HepG2 (cell line): ENCODE measurements around the gene INTS2. TPM values are rescaled to one million over a fixed set of nuclear protein-coding genes. Genes with fewer than 3 reads are reported as not detected.

Experiments used
- ATAC-seq: fragments of 200-7000 bp; cut with Tn5 transposase; 3 replicates; pipeline ENCODE4 v1.9.1; 2020; ENCODE audit warnings: mild to moderate bottlenecking, moderate library complexity
- BruUV-seq: library from RNA; stranded (reverse); fragments of 400-500 nt; replicated peaks from 2 replicates; lab custom pipeline; 2021; lab: Mats Ljungman, UMichigan
- CTCF ChIA-PET: fragments of 300-600 bp; formaldehyde crosslinking; extraction: SDS; loops from one replicate; lab custom pipeline; 2021; ENCODE audit warnings: low total read pairs, inconsistent platforms, low intra/inter-chr PET ratio; lab: Yijun Ruan, JAX
- POLR2A ChIA-PET: fragments of 350-600 bp; sonication (Branson Sonifier 250); formaldehyde crosslinking; loops from one replicate; lab custom pipeline; 2020; ENCODE audit warnings: antibody characterized with exemption, inconsistent platforms; lab: Yijun Ruan, JAX
- DNase-seq: peaks from one replicate; pipeline ENCODE4 v3.0.0-alpha.2; 2015; ENCODE audit warnings: low spot score
- FAIRE-seq: peaks from 3 replicates; lab custom pipeline; 2011; peaks lifted over from hg19 to GRCh38; lab: Jason Lieb, UNC
- H2AFZ ChIP-seq: one replicate; pipeline ENCODE4 v1.6.1; 2011; ENCODE audit warnings: low read length, inconsistent platforms
- H3K27ac ChIP-seq: fragments of 300-600 bp; 3 replicates; pipeline ENCODE4 v1.8.0; 2011; ENCODE audit warnings: mixed run types, mild to moderate bottlenecking, mixed read lengths, low read length, inconsistent platforms; ENCODE audit not compliant: insufficient read depth; ENCODE audit errors: extremely low read length
- H3K27me3 ChIP-seq, 2 experiments: fragments of 200-600 bp in 1 of 2; 2 replicates in 1 of 2; 3 replicates in 1 of 2; pipeline versions ENCODE4 v1.6.0 to v1.8.0; 2011; ENCODE audit warnings: low read length in 2 of 2, mild to moderate bottlenecking in 2 of 2, moderate library complexity in 2 of 2, inconsistent platforms in 1 of 2; ENCODE audit not compliant: insufficient read depth in 2 of 2, control insufficient read depth in 1 of 2
- H3K36me3 ChIP-seq, 2 experiments: fragments of 200-600 bp in 1 of 2; replicated peaks in 1 of 2; 2 replicates in 1 of 2; 3 replicates in 1 of 2; pipeline versions ENCODE4 v1.5.1 to v1.8.0; 2011; ENCODE audit warnings: low read length in 2 of 2, inconsistent platforms in 1 of 2; ENCODE audit not compliant: insufficient read depth in 2 of 2, control insufficient read depth in 1 of 2
- H3K4me1 ChIP-seq: 2 replicates; pipeline ENCODE4 v1.5.1; 2012; ENCODE audit warnings: low read length, inconsistent platforms; ENCODE audit not compliant: insufficient read depth
- H3K4me2 ChIP-seq: 2 replicates; pipeline ENCODE4 v1.6.0; 2011; ENCODE audit warnings: low read depth, low read length, inconsistent platforms
- H3K4me3 ChIP-seq, 3 experiments: fragments of 200-600 bp in 1 of 3; sonication (generic), shearing (Covaris generic) in 1 of 3; replicated peaks in 1 of 3; 2 replicates each; pipeline ENCODE4 v1.5.1; 2011 to 2016; ENCODE audit warnings: low read length in 3 of 3, inconsistent platforms in 2 of 3, low read depth in 2 of 3, mild to moderate bottlenecking in 2 of 3, control low read depth in 1 of 3, mixed read lengths in 1 of 3; ENCODE audit not compliant: insufficient read depth in 1 of 3
- H3K79me2 ChIP-seq: one replicate; pipeline ENCODE4 v1.6.1; 2011; ENCODE audit warnings: low read length, inconsistent platforms; ENCODE audit not compliant: insufficient read depth
- H3K9ac ChIP-seq: 2 replicates; pipeline ENCODE4 v1.6.0; 2011; ENCODE audit warnings: mild to moderate bottlenecking, low read depth, low read length, inconsistent platforms; ENCODE audit not compliant: insufficient read depth
- H3K9me3 ChIP-seq: 2 replicates; pipeline ENCODE4 v1.5.1; 2012; ENCODE audit warnings: mild to moderate bottlenecking, low read length
- H4K20me1 ChIP-seq: 2 replicates; pipeline ENCODE4 v1.6.0; 2011; ENCODE audit warnings: inconsistent platforms, mild to moderate bottlenecking, low read length, moderate library complexity; ENCODE audit not compliant: insufficient read depth
- AGO2 ChIP-seq: fragments of 200-400 bp; formaldehyde crosslinking; optimal IDR thresholded peaks from 2 replicates; pipeline ENCODE3; 2017; ENCODE audit warnings: mild to moderate bottlenecking, low read depth, low read length, moderate library complexity
- EP300 ChIP-seq, 3 experiments: sonication (generic) in 1 of 3; formaldehyde crosslinking in 1 of 3; IDR thresholded peaks; 2 replicates each; pipeline versions ENCODE4 v1.5.1 to v1.6.1; 2011 to 2020; ENCODE audit warnings: low read depth in 2 of 3, low read length in 2 of 3, borderline replicate concordance in 1 of 3, improper control_type of control experiment in 1 of 3, mild to moderate bottlenecking in 1 of 3, missing genetic modification reagents in 1 of 3, moderate library complexity in 1 of 3
- GATA4 ChIP-seq: sonication (generic); IDR thresholded peaks from 2 replicates; pipeline ENCODE4 v1.6.1; 2016; ENCODE audit warnings: antibody characterized with exemption, low read depth, borderline replicate concordance
- KDM2A ChIP-seq: sonication (generic); formaldehyde crosslinking; IDR thresholded peaks from 2 replicates; pipeline ENCODE4 v1.4.0; 2020; ENCODE audit warnings: low read depth, missing genetic modification reagents, borderline replicate concordance
- SRF ChIP-seq: IDR thresholded peaks from 2 replicates; pipeline ENCODE4 v1.6.1; 2011; ENCODE audit warnings: mild to moderate bottlenecking, low read depth, low read length, moderate library complexity
- TBX2 ChIP-seq: sonication (generic); formaldehyde crosslinking; IDR thresholded peaks from 2 replicates; pipeline ENCODE4 v1.5.0; 2020; ENCODE audit warnings: missing genetic modification reagents, mild to moderate bottlenecking, borderline replicate concordance
- TOE1 ChIP-seq: sonication (generic); formaldehyde crosslinking; IDR thresholded peaks from 2 replicates; pipeline ENCODE4 v1.4.0; 2020; ENCODE audit warnings: mild to moderate bottlenecking, missing genetic modification reagents
- ZKSCAN1 ChIP-seq: fragments of 150-350 bp; IDR thresholded peaks from 2 replicates; pipeline ENCODE4 v1.6.1; 2014; ENCODE audit warnings: low read length
- ZNF121 ChIP-seq: sonication (generic); formaldehyde crosslinking; IDR thresholded peaks from 2 replicates; pipeline ENCODE4 v1.5.0; 2020; ENCODE audit warnings: mild to moderate bottlenecking, missing genetic modification reagents
- ZNF354B ChIP-seq: sonication (generic); formaldehyde crosslinking; IDR thresholded peaks from 2 replicates; pipeline ENCODE4 v1.8.0; 2022; ENCODE audit warnings: mild to moderate bottlenecking, missing genetic modification reagents
- WGBS: methylation state at CpG from one replicate; pipeline ENCODE4 v1.1.6; 2017; ENCODE audit warnings: low lambda C conversion rate; 5-methylcytosine and 5-hydroxymethylcytosine counted together
- in situ Hi-C: cut with HindIII; loops from 2 replicates; pipeline ENCODE4 v1.10.0; 2017; ENCODE audit warnings: low pct_unique_long_range_greater_than_20kb; ENCODE audit not compliant: extremely low pct_ligation_motif_present
- intact Hi-C: fragments of 100-400 bp; cut with micrococcal nuclease; formaldehyde crosslinking; loops from one replicate; pipeline ENCODE4 v1.10.0; 2022; ENCODE audit not compliant: unreplicated experiment
- polyA plus RNA-seq, 8 experiments: library from polyadenylated mRNA; depleted of rRNA in 3 of 8; stranded (reverse) in 7 of 8; unstranded in 1 of 8; fragments of >200 nt; fragmentation: Illumina TruSeq in 4 of 8; extraction: Trizol in 4 of 8; gene quantifications; 2 replicates each; pipeline versions ENCODE4 v1.2.1 to v1.2.3, GENCODE V29; 2011 to 2016; ENCODE audit warnings: low read depth in 4 of 8, missing spikeins in 1 of 8, mixed read lengths in 1 of 8; ENCODE audit not compliant: insufficient read depth in 1 of 8
- total RNA-seq, 5 experiments: library from RNA; depleted of rRNA; stranded (reverse); fragments of >200 nt; fragmentation: Illumina TruSeq; extraction: Trizol; gene quantifications; 2 replicates each; pipeline ENCODE4 v1.2.3, GENCODE V29; 2016; ENCODE audit warnings: low read depth in 1 of 5
- TF ChIP-seq, protein P1 (sequence below): sonication (generic); formaldehyde crosslinking; conservative IDR thresholded peaks from 2 replicates; pipeline ENCODE4 v1.4.0; 2020; ENCODE audit warnings: missing genetic modification reagents
- TF ChIP-seq, protein P2 (sequence below): sonication (generic); formaldehyde crosslinking; IDR thresholded peaks from 2 replicates; pipeline ENCODE4 v1.8.0; 2022; ENCODE audit warnings: low read depth, missing genetic modification reagents
- TF ChIP-seq, protein P3 (sequence below): sonication (generic); formaldehyde crosslinking; conservative IDR thresholded peaks from 2 replicates; pipeline ENCODE4 v1.8.0; 2022; ENCODE audit warnings: missing genetic modification reagents
- TF ChIP-seq, protein P4 (sequence below): sonication (generic); formaldehyde crosslinking; IDR thresholded peaks from 2 replicates; pipeline ENCODE4 v1.5.0; 2020; ENCODE audit warnings: mild to moderate bottlenecking, missing genetic modification reagents

Gene INTS2
- total and polyA plus RNA-seq, 2 of the 13 experiments (the other 11 are each of a cell fraction or from before 2014, with no cell fraction given) = 20.5 to 30.2 TPM

DNA sequence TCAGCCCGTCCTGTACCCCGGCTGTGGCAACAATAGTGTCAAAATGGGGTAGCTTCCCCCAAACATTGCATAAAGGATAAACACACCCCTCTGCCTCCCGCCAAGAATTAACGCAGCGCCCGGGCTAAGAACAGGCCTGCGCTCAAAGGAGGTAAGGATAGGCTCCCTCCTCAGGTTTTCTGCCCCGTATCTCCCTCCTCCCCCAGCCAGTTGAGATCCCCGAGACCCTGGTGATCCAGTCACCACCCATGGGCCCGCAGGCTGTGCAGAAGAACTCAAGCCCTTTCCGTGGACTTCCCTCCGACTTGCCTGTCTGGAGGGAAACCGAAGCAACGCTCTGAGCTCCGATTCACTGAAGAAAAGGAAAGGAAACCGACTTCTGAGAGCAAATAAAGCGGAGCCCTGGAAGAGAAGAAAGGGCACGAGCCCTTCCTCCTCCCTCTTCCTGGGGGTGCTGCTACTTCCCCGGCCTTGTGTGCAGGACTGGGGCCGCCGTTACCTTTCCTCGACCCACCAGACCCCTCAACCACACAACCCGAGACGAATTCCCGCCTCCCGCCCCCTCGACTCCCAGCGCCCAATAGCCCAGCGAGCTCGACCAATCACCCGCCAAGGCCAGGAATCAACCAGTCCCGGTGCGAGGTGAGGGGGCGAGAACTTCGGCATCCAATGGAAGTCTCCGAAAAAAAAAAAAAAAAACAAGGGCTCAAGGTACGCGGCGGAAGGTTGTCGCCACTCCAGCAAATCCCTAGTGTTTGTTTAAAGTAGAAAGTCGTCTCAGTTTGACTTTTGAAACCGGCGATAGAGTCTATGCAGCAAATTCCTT, 64.6 kb downstream of the INTS2 start, which contains the start of gene BRIP1 (continued):
- TF ChIP-seq, protein P1, sequence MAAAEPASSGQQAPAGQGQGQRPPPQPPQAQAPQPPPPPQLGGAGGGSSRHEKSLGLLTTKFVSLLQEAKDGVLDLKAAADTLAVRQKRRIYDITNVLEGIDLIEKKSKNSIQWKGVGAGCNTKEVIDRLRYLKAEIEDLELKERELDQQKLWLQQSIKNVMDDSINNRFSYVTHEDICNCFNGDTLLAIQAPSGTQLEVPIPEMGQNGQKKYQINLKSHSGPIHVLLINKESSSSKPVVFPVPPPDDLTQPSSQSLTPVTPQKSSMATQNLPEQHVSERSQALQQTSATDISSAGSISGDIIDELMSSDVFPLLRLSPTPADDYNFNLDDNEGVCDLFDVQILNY (CRISPR knock-in tag) = peak; percentile 95
- TF ChIP-seq, protein P2, sequence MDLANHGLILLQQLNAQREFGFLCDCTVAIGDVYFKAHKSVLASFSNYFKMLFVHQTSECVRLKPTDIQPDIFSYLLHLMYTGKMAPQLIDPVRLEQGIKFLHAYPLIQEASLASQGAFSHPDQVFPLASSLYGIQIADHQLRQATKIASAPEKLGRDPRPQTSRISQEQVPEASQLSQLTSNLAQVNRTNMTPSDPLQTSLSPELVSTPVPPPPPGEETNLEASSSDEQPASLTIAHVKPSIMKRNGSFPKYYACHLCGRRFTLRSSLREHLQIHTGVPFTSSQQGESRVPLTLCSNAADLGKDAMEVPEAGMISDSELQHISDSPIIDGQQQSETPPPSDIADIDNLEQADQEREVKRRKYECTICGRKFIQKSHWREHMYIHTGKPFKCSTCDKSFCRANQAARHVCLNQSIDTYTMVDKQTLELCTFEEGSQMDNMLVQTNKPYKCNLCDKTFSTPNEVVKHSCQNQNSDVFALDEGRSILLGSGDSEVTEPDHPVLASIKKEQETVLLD (CRISPR knock-in tag) = peak; percentile 41; the same call in 1 of the 2 replicates
- TF ChIP-seq EP300 (IDR thresholded peaks at IDR 0.05; ENCODE audit: low read depth in 2 of 2, low read length in 2 of 2) = peak; percentile 45 to 71; a peak in 2 of 4 replicates
- TF ChIP-seq EP300 (CRISPR knock-in tag; IDR thresholded peaks at IDR 0.05; ENCODE audit: borderline replicate concordance) = no peak; the same call in 1 of the 2 replicates
- no peak for TF ChIP-seq ZNF121 (CRISPR knock-in tag)

DNA sequence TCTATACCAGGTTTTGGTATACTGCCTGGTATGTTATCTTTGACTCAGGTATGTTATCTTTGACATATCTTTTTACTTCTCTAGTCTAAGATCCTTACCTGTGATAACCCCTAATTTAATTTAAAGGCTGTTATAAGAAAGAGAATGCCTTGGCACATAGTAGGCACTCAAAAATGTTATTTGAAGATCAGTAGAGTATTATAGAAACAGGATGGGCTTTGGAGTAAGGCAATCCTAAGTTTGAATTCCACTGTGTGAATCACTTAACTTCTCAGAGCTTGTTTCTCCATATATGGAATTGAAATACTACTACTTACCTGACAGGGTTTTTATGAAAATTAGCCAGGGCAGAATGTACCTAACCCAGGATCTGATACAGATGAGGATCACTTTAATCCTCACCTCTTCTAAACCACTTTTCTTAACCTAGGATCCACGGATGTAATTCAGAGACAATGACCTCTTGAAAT, 65.6 kb downstream of the INTS2 start:
- 8% methylated on average over 1 of the region's 1 CpG for WGBS
- intact Hi-C loops (no loop called here), in situ Hi-C loops (no loop called here)
- H3K9ac ChIP-seq = peak overlapping the region; percentile 88
- DNase-seq = peak; percentile 27
- no peaks in the 10 kb centered on the region; a peak in 1 of 5 replicates for H3K27me3 ChIP-seq
- peaks cover 30% of the 10 kb centered on the region for H3K79me2 ChIP-seq
- H3K36me3 ChIP-seq = peaks cover 1 to 7% of the 10 kb centered on the region in 2 experiments; a peak in 2 of 5 replicates
- peak; percentile 30; the same call in 1 of the 2 replicates for TF ChIP-seq SRF
- TF ChIP-seq TOE1 (CRISPR knock-in tag) = no peak
- no peak for TF ChIP-seq ZNF354B (CRISPR knock-in tag)
- TF ChIP-seq ZKSCAN1 = peak; percentile 73
- TF ChIP-seq, protein P3, sequence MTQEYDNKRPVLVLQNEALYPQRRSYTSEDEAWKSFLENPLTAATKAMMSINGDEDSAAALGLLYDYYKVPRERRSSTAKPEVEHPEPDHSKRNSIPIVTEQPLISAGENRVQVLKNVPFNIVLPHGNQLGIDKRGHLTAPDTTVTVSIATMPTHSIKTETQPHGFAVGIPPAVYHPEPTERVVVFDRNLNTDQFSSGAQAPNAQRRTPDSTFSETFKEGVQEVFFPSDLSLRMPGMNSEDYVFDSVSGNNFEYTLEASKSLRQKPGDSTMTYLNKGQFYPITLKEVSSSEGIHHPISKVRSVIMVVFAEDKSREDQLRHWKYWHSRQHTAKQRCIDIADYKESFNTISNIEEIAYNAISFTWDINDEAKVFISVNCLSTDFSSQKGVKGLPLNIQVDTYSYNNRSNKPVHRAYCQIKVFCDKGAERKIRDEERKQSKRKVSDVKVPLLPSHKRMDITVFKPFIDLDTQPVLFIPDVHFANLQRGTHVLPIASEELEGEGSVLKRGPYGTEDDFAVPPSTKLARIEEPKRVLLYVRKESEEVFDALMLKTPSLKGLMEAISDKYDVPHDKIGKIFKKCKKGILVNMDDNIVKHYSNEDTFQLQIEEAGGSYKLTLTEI = no peak
- no peak for TF ChIP-seq GATA4
- no peak for TF ChIP-seq AGO2
- no peak for TF ChIP-seq KDM2A
- TF ChIP-seq, protein P4, sequence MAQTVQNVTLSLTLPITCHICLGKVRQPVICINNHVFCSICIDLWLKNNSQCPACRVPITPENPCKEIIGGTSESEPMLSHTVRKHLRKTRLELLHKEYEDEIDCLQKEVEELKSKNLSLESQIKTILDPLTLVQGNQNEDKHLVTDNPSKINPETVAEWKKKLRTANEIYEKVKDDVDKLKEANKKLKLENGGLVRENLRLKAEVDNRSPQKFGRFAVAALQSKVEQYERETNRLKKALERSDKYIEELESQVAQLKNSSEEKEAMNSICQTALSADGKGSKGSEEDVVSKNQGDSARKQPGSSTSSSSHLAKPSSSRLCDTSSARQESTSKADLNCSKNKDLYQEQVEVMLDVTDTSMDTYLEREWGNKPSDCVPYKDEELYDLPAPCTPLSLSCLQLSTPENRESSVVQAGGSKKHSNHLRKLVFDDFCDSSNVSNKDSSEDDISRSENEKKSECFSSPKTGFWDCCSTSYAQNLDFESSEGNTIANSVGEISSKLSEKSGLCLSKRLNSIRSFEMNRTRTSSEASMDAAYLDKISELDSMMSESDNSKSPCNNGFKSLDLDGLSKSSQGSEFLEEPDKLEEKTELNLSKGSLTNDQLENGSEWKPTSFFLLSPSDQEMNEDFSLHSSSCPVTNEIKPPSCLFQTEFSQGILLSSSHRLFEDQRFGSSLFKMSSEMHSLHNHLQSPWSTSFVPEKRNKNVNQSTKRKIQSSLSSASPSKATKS (CRISPR knock-in tag) = no peak
- no peak for TF ChIP-seq TBX2
- H3K9me3 ChIP-seq = no peaks in the 10 kb centered on the region
- H2AFZ ChIP-seq = no peak overlapping the region
- ATAC-seq = no peak
- H3K4me3 ChIP-seq = peak overlapping the region; percentile 71 to 93 (median 91); a peak in 5 of 6 replicates
- CTCF ChIA-PET = no interaction called here
- H3K27ac ChIP-seq = peak overlapping the region; percentile 95
- peak overlapping the region; percentile 75 for H3K4me2 ChIP-seq
- FAIRE-seq = no peak
- H3K4me1 ChIP-seq = peaks cover 34% of the 10 kb centered on the region
- POLR2A ChIA-PET = interaction anchor here (1.3 to 2.7 kb wide), 2 partner anchors 189 to 204 kb away, joined by 5 to 13 read pairs; no protein-coding TSS in a partner anchor
- no peaks in the 10 kb centered on the region for H4K20me1 ChIP-seq
- BruUV-seq = no TSS peak
